Subcutaneous adipose tissue (tissue), 4 donors: ENCODE data around the gene SGCA. TPM values are rescaled to one million over a fixed set of nuclear protein-coding genes. Genes with fewer than 3 reads are reported as not detected.

Experiments
- total RNA-seq, 4 donors: library from RNA; depleted of rRNA; stranded (reverse); fragments of >200 nt; gene quantifications; one replicate each; pipeline ENCODE4 v1.1.0, GENCODE V29; 2016
- TF ChIP-seq, protein P1 (sequence below): fragments of 450-650 bp; IDR thresholded peaks from one replicate; pipeline ENCODE4 v1.5.1; 2016; ENCODE audit warnings: low read depth, mild to moderate bottlenecking, control low read depth, antibody characterized with exemption, moderate library complexity

Gene SGCA
- total RNA-seq, 4 donors from 2014 or later: 4.4 TPM; not detected in 3

DNA sequence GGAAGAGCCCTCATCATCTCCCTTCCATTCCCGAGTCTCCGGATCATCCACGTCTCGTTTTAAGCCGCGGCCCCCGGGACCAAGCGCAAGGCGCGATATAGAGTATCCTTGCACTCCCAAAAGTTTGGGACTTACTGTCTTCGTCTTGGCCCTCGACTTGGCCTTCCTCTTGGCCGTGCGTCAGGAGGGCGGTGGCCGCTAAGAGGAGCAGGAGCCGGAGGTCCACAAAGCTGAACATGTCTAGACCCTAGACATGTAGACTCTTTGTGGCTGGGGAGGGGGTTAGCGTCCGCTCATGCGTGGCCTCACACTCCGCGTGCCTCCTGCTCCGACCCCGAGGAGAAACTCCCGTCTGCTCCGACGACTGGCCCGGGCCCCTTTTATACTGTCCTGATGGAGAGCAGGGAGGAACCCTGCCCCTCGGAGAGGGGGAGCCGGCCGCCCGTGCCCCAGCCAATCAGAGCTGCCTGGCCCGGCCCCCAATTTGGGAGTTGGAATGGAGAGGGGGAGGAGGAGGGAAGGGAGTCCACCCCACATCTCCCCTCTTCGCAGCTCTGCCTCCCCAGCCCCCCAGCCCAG lies 35.6 kb downstream of the SGCA start, which contains the start of gene COL1A1:
Gene COL1A1, minus strand, starts transcription at position 356 of the 579 bp plus-strand sequence. Its CDS starts 118 bp downstream, at position 238.
- TF ChIP-seq, protein P1, sequence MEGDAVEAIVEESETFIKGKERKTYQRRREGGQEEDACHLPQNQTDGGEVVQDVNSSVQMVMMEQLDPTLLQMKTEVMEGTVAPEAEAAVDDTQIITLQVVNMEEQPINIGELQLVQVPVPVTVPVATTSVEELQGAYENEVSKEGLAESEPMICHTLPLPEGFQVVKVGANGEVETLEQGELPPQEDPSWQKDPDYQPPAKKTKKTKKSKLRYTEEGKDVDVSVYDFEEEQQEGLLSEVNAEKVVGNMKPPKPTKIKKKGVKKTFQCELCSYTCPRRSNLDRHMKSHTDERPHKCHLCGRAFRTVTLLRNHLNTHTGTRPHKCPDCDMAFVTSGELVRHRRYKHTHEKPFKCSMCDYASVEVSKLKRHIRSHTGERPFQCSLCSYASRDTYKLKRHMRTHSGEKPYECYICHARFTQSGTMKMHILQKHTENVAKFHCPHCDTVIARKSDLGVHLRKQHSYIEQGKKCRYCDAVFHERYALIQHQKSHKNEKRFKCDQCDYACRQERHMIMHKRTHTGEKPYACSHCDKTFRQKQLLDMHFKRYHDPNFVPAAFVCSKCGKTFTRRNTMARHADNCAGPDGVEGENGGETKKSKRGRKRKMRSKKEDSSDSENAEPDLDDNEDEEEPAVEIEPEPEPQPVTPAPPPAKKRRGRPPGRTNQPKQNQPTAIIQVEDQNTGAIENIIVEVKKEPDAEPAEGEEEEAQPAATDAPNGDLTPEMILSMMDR: no peak

DNA sequence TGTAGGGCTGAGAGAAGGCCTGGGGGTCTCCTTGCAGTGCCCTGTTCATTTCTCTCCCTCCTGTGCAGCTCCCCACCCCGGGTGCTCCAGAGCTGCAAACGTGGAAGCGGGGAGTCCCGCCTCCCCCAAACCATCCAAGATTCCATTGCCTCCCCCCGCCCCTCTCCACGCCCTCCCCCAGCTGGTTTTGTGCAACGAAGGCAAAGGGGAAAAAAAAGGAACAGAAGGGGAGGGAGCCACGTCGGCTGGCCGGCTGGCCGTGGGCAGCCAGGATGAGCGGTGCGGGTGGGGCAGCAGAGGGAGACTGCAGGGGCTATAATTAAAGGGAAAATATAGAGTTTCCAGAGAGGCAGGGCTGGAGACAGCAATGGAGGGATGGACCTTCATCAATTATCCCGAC lies 37.3 kb downstream of the SGCA start:
- TF ChIP-seq, protein P1: no peak

DNA sequence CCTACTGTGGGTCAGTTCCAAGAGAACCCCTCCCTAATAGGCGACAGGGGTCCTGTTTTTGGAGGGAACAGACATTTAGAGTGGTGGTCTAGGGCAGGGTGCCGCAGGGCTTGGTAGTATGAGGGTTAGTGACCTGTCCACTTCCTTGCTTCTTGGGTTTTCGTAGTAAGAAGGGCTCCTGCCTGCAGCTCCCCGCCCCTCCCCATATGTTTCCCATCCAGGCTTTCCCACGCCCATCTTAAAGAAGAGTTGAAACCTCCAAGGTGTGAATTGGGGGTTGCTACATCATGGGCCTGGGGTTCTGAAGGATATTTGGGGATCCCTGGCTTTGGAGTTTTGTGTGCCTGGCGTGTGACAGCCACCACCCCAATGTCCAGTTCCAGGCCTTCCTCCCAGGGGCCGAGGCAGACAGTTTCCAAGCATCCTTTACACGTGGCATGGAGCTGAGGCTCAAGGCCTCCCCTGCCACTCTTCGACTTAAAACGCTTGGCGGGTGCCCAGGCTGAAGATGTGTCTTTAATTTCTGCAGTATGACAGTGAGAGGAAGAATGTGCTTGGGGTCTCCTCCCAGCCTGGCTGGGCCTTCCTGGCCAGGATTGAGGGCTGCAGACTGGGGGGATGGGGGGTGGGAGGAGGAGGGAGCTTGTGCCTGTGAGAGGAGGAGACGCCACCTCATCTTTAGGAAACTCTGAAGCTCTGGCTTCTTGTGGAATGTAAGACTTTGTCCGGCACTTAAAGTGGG lies 38.0 kb downstream of the SGCA start:
- TF ChIP-seq, protein P1: no peak

DNA sequence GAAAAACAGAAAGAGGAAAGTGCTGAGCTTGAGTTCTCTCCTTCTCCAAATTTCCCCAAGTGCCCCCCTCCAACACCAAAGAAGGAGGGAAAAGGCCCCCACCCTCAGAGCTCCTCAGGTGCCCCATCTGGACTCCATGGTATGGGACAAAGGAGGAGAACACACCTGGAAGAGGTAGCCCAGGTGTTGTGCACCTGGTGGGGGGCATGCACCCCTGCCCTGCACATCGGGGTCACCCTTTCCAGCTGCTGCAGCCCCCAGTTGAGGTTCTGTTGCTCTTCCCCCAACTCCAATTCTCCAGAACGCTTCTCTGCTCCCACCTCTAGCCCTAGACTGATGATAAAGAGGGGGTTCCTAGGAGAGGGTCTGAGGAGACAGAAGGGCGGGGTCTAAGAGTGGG lies 38.6 kb downstream of the SGCA start:
- TF ChIP-seq, protein P1: no peak

DNA sequence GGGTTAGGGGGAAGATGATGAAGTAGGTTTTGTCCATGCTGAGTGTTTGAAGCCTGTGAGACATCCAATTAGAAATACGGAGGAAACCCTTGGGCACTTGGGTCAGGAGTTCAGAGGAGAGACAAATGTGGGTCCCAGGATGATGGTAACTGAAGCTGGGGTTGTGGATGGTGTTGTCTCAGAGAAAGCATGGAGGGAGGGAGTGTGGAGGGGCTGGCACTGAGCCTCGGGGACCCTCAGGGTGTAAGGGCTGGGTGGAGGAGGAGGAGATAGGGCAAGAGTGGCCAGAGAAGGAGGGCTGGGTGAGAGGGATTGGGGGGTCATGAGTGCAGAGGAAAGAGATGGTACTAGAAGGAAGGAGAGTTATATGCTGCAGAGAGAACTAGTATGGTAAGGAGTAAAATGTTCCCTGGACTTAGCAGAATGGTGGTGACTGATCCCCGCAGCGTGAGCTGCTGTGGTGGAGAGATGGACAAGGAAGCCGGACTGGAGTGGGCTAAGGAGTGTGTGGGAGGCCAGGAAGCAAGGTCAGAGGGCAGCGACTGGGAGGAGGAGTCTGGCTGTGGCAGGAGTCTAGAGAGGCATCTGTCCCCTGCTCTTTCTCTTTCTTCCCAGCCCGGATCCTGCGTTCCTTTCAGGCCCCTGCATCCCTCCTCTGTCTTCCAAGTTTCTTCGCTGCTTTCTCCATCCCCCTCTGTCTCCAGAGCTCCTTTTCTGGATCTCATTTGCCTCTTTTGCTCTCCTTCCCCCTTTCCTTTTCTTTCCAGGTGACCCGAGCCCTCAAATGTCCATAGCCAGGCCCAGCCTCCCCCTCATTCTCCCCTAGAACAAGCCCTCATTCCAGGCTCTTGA lies 39.5 kb downstream of the SGCA start:
- TF ChIP-seq, protein P1: no peak

DNA sequence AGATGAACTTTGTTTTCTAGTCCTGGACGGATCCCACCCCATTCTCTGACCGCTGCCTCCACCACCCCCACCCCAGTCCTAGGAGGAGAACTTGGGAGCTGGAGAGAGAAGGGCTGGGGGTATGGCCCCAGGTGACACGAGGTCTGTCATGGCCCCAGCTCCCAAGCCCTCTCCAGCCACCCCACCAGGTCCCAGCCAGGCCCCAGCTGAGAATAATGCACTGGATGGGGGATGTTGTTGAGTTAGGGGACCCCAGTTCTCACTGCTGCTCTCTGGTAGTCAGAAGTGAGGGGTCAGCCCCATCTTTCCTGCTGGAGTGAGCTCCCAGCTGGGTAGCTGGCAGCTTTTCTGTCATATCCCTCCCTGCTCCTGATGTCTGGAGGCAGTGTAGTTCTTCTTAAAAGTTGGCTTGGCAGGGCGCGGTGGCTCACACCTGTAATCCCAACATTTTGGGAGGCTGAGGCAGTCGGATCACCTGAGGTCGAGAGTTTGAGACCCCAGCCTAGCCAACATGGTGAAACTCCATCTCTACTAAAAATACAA lies 40.2 kb downstream of the SGCA start:
- TF ChIP-seq, protein P1: no peak
